OCI-LY3 (cell line): Measurements from ENCODE around the gene FERD3L.

ENCODE experiments used
- H2AFZ ChIP-seq: fragments of 200-600, 300-600 bp; shearing (Covaris generic); 2 replicates; pipeline ENCODE4 v1.6.0; 2014; ENCODE audit warnings: antibody characterized with exemption, low read depth, low read length
- H3K27ac ChIP-seq: fragments of 200-600, 300-600 bp; sonication (generic); 2 replicates; pipeline ENCODE4 v1.5.1; 2014; ENCODE audit warnings: mild to moderate bottlenecking, low read length, moderate library complexity, mixed read lengths
- H3K27me3 ChIP-seq: fragments of 200-600, 300-600 bp; sonication (generic); 2 replicates; pipeline ENCODE4 v1.6.1; 2014; ENCODE audit warnings: low read depth, low read length, mixed read lengths
- H3K36me3 ChIP-seq: fragments of 200-600, 300-600 bp; sonication (generic); replicated peaks from 2 replicates; pipeline ENCODE3; 2014; ENCODE audit warnings: low read depth, low read length, mixed read lengths
- H3K4me1 ChIP-seq: fragments of 300-600, 200-600 bp; sonication (generic); 2 replicates; pipeline ENCODE4 v1.6.1; 2014; ENCODE audit warnings: low read length, mixed read lengths
- H3K4me2 ChIP-seq: fragments of 200-600, 300-600 bp; sonication (generic); 2 replicates; pipeline ENCODE4 v1.6.1; 2014; ENCODE audit warnings: low read length, mixed read lengths
- H3K4me3 ChIP-seq: fragments of 300-600, 200-600 bp; sonication (generic); 2 replicates; pipeline ENCODE4 v1.5.1; 2014; ENCODE audit warnings: antibody characterized with exemption, mild to moderate bottlenecking, low read length, moderate library complexity
- H3K79me2 ChIP-seq: fragments of 300-600, 200-600 bp; shearing (Covaris generic); 2 replicates; pipeline ENCODE4 v1.6.1; 2014; ENCODE audit warnings: mild to moderate bottlenecking, low read length, mixed read lengths
- H3K9ac ChIP-seq: fragments of 300-600, 200-600 bp; shearing (Covaris generic); 2 replicates; pipeline ENCODE4 v1.6.0; 2014; ENCODE audit warnings: mild to moderate bottlenecking, low read length, moderate library complexity
- H3K9me3 ChIP-seq: fragments of 200-600, 300-600 bp; shearing (Covaris generic); 2 replicates; pipeline ENCODE4 v1.6.1; 2014; ENCODE audit warnings: low read length, mixed read lengths; ENCODE audit not compliant: insufficient read depth
- H4K20me1 ChIP-seq: fragments of 200-600, 300-600 bp; sonication (generic); 2 replicates; pipeline ENCODE4 v1.6.1; 2016; ENCODE audit warnings: low read length, mixed read lengths; ENCODE audit not compliant: insufficient read depth
- EZH2phosphoT487 ChIP-seq: fragments of 200-600 bp; shearing (Covaris generic); IDR thresholded peaks from 2 replicates; pipeline ENCODE4 v1.6.1; 2018; ENCODE audit warnings: antibody characterized with exemption, mixed run types, low read depth
- TF ChIP-seq, protein P1 (sequence below): fragments of 200-600, 300-600 bp; sonication (generic); IDR thresholded peaks from 2 replicates; pipeline ENCODE4 v1.5.1; 2014; ENCODE audit warnings: antibody characterized with exemption, low read length, low read depth

The FERD3L gene

DNA sequence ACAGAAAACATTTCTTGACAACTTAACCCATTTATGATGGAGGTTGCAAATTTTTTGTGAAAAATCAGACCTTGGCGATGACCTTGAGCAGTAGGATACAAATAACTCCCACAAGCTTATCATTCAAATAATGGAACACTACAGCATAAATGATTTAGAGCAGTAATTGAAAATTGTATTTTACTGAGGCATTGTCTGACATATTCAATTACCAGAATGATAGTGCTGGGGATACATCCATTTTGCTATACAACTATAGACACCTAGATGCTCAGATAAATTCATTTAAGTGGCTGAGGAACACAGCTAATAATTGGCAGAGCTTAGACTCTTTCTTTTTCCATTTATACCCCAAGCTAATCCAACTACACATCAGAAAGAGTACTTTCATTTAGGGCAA lies 46.7 kb downstream of the FERD3L start:
- Histone ChIP-seq H3K36me3 (no peaks in the 10 kb centered on the region), H3K27ac (no peak overlapping the region), H3K9ac (no peak overlapping the region), H2AFZ (no peak overlapping the region), H3K27me3 (no peaks in the 10 kb centered on the region), H4K20me1 (no peaks in the 10 kb centered on the region), H3K4me1 (no peaks in the 10 kb centered on the region), H3K9me3 (no peaks in the 10 kb centered on the region), H3K4me2 (no peak overlapping the region), H3K4me3 (no peak overlapping the region), H3K79me2 (no peaks in the 10 kb centered on the region)
- TF ChIP-seq, protein P1, sequence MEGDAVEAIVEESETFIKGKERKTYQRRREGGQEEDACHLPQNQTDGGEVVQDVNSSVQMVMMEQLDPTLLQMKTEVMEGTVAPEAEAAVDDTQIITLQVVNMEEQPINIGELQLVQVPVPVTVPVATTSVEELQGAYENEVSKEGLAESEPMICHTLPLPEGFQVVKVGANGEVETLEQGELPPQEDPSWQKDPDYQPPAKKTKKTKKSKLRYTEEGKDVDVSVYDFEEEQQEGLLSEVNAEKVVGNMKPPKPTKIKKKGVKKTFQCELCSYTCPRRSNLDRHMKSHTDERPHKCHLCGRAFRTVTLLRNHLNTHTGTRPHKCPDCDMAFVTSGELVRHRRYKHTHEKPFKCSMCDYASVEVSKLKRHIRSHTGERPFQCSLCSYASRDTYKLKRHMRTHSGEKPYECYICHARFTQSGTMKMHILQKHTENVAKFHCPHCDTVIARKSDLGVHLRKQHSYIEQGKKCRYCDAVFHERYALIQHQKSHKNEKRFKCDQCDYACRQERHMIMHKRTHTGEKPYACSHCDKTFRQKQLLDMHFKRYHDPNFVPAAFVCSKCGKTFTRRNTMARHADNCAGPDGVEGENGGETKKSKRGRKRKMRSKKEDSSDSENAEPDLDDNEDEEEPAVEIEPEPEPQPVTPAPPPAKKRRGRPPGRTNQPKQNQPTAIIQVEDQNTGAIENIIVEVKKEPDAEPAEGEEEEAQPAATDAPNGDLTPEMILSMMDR, result no peak
- no peak for TF ChIP-seq EZH2phosphoT487

DNA sequence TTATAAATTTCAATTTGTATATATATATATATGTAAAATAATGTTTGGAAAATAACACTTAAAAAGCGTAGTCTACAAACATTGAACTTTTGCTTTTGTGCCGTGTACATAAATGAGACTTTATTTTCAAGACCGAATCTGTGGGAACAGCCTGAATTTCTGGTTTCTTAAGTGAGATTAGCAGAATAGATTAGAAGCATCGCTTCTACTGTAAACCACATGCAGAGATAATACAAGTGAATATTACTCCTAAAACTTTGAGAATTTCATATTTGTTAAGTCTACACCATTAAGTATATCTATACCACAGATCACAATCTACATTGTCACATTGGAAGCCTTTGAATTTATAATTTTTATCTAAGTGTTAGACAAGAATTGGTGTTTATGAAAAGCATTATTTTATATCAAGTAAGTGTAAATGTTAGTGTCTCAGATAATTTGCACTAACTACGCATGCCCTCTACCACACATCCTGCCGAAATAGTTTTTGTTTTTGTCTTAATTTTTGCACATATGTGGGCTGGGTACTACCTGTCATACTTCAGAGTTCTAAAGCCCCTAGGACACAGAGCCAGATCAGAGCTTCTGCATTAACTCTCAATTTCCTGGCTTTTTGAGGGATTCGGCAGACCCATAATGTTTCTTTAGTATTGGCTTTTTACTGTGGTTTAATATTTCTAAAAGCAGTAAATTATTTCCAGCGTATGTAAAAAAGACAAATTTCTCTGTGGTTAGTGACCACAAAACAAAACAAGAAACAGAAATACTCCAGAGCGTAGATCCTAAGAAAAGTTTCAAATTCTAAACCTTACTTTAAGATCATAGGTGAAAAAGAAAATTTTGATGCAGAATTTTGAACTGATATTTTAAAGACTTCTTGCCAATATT lies 47.8 kb downstream of the FERD3L start:
- Histone ChIP-seq H3K4me1 (no peaks in the 10 kb centered on the region), H3K79me2 (no peaks in the 10 kb centered on the region), H3K4me2 (no peak overlapping the region), H3K36me3 (no peaks in the 10 kb centered on the region), H2AFZ (no peak overlapping the region), H3K9me3 (no peaks in the 10 kb centered on the region), H3K27me3 (no peaks in the 10 kb centered on the region), H3K9ac (no peak overlapping the region), H3K27ac (no peak overlapping the region), H3K4me3 (no peak overlapping the region), H4K20me1 (no peaks in the 10 kb centered on the region)
- TF ChIP-seq EZH2phosphoT487, result no peak
- TF ChIP-seq, protein P1, result no peak

DNA sequence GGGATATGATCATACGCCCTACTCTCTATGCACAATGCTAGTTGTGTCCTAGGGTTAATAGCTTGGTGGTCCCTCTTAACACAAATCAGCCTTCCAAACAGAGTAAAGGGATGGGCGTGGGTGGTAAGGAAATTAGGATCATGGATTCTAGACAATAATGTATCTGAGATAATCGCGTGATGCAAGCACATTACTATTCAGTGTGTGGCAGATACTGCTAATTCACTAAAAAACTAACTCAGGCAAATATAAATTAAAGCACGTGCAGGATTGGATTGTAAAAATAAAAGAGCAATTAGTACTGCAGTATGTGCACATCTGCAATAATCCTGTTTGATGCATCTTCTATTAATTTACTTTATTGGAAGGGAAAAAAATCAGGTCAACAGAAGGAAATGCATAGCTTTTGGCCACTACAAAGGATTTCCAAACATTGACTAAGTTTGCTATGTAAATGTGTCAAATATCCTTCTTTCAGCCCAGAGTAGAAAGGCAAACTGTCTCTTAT lies 49.8 kb downstream of the FERD3L start:
- Histone ChIP-seq H2AFZ (no peak overlapping the region), H3K4me1 (no peaks in the 10 kb centered on the region), H3K4me2 (no peak overlapping the region), H4K20me1 (no peaks in the 10 kb centered on the region), H3K9ac (no peak overlapping the region), H3K79me2 (no peaks in the 10 kb centered on the region), H3K4me3 (no peak overlapping the region), H3K36me3 (no peaks in the 10 kb centered on the region), H3K27ac (no peak overlapping the region), H3K27me3 (no peaks in the 10 kb centered on the region), H3K9me3 (no peaks in the 10 kb centered on the region)
- TF ChIP-seq, protein P1, result no peak
- no peak for TF ChIP-seq EZH2phosphoT487
